ENCODE results near the gene PRKAG2. TPM values are rescaled to one million over a fixed set of nuclear protein-coding genes. Genes with fewer than 3 reads are reported as not detected.
A peak's percentile ranks its signal among the peaks of the same experiment; 100 is the strongest.

The PRKAG2 gene
- total RNA-seq, 1 donor from 2014 or later = 13.5 TPM

GRCh38 chr7:151592868-151593486 lies 283.9 kb downstream of the PRKAG2 start:
- DNase-seq (ENCODE audit: low read depth in 2 of 2) = peak; percentile 26 to 96

- no peak for DNase-seq (ENCODE audit: low read depth in 2 of 2)
Observed at GRCh38 chr7:151592330-151592729, 284.6 kb downstream of the PRKAG2 start.

GRCh38 chr7:151591866-151592265 lies 285.0 kb downstream of the PRKAG2 start:
- DNase-seq (ENCODE audit: low read depth in 2 of 2) = no peak

- peak in 1 of 2 donors; percentile 23 for DNase-seq (ENCODE audit: low read depth in 2 of 2)
Observed at GRCh38 chr7:151590850-151591771, 285.8 kb downstream of the PRKAG2 start.

- peak in 1 of 2 donors; percentile 67 for DNase-seq (ENCODE audit: low read depth in 2 of 2)
Observed at GRCh38 chr7:151590071-151590849, 286.7 kb downstream of the PRKAG2 start.

GRCh38 chr7:151588982-151589381 lies 287.9 kb downstream of the PRKAG2 start:
- no peak for DNase-seq (ENCODE audit: low read depth in 2 of 2)

GRCh38 chr7:151586531-151587260 lies 290.2 kb downstream of the PRKAG2 start:
- DNase-seq (ENCODE audit: low read depth in 2 of 2) = peak; percentile 62 to 70

- DNase-seq (ENCODE audit: low read depth in 2 of 2) = peak; percentile 72 to 77
Observed at GRCh38 chr7:151585744-151586393, 291.0 kb downstream of the PRKAG2 start.

GRCh38 chr7:151581741-151582140 lies 295.2 kb downstream of the PRKAG2 start:
- no peak for DNase-seq (ENCODE audit: low read depth in 2 of 2)

- peak; percentile 23 to 40 for DNase-seq (ENCODE audit: low read depth in 2 of 2)
Observed at GRCh38 chr7:151579644-151580043, 297.3 kb downstream of the PRKAG2 start.

- DNase-seq (ENCODE audit: low read depth in 2 of 2) = no peak
Observed at GRCh38 chr7:151575410-151575809, 301.5 kb downstream of the PRKAG2 start.

GRCh38 chr7:151573046-151573445 lies 303.9 kb downstream of the PRKAG2 start:
- peak in 1 of 2 donors; percentile 67 for DNase-seq (ENCODE audit: low read depth in 2 of 2)

- no peak for DNase-seq (ENCODE audit: low read depth in 2 of 2)
Observed at GRCh38 chr7:151572136-151572535, 304.8 kb downstream of the PRKAG2 start.

GRCh38 chr7:151571471-151571870 lies 305.4 kb downstream of the PRKAG2 start:
- no peak for DNase-seq (ENCODE audit: low read depth in 2 of 2)

- peak; percentile 50 to 65 for DNase-seq (ENCODE audit: low read depth in 2 of 2)
Observed at GRCh38 chr7:151570366-151570915, 306.5 kb downstream of the PRKAG2 start.

GRCh38 chr7:151568956-151569940 lies 307.7 kb downstream of the PRKAG2 start:
- DNase-seq (ENCODE audit: low read depth in 2 of 2) = no peak

GRCh38 chr7:151566897-151567320 lies 310.0 kb downstream of the PRKAG2 start:
- no peak for DNase-seq (ENCODE audit: low read depth in 2 of 2)

- DNase-seq (ENCODE audit: low read depth in 2 of 2) = no peak
Observed at GRCh38 chr7:151565541-151565940, 311.4 kb downstream of the PRKAG2 start.

- no peak for DNase-seq (ENCODE audit: low read depth in 2 of 2)
Observed at GRCh38 chr7:151560243-151560642, 316.7 kb downstream of the PRKAG2 start.
